Suppressor macrophage treated with lipopolysaccharide for 1 hour (primary cell): Measurements from ENCODE around the gene ADRA1B.
A peak's percentile ranks its signal among the peaks of the same experiment; 100 is the strongest.

Experiments used
- DNase-seq, 3 donors: peaks; one replicate each; pipeline ENCODE4 v3.0.0-alpha.2; 2020 to 2022

The ADRA1B gene

GRCh38 chr5:160021831-160022446 is 105.7 kb downstream of the ADRA1B start:
- peak; percentile 78 to 86 (median 80) for DNase-seq
